Nephron progenitor cell (in vitro differentiated cells): ENCODE results near the gene MAGI2.

ENCODE experiments used
- DNase-seq: peaks from one replicate; pipeline ENCODE4 v3.0.0; 2021
- H3K27ac Mint-ChIP-seq: 2 replicates; pipeline ENCODE4 v1.8.0; 2021; ENCODE audit warnings: mild to moderate bottlenecking, moderate library complexity, mixed read lengths
- H3K27me3 Mint-ChIP-seq: 2 replicates; pipeline ENCODE4 v1.8.0; 2021; ENCODE audit warnings: mild to moderate bottlenecking, low read depth, mixed read lengths; ENCODE audit not compliant: poor library complexity
- H3K36me3 Mint-ChIP-seq: 2 replicates; pipeline ENCODE4 v1.8.0; 2021; ENCODE audit warnings: low read depth, mixed read lengths
- H3K4me1 Mint-ChIP-seq: 2 replicates; pipeline ENCODE4 v1.8.0; 2021; ENCODE audit warnings: mixed read lengths
- H3K4me3 Mint-ChIP-seq: 2 replicates; pipeline ENCODE4 v1.8.0; 2021; ENCODE audit warnings: mild to moderate bottlenecking, moderate library complexity, mixed read lengths
- H3K9me3 Mint-ChIP-seq: 2 replicates; pipeline ENCODE4 v1.8.0; 2021; ENCODE audit warnings: mild to moderate bottlenecking, moderate library complexity, mixed read lengths
- TF ChIP-seq, protein P1 (sequence below): fragments of 200-600 bp; sonication (generic); IDR thresholded peaks from 2 replicates; pipeline ENCODE4 v1.5.0; 2021; ENCODE audit warnings: antibody characterized with exemption

The MAGI2 gene

DNA sequence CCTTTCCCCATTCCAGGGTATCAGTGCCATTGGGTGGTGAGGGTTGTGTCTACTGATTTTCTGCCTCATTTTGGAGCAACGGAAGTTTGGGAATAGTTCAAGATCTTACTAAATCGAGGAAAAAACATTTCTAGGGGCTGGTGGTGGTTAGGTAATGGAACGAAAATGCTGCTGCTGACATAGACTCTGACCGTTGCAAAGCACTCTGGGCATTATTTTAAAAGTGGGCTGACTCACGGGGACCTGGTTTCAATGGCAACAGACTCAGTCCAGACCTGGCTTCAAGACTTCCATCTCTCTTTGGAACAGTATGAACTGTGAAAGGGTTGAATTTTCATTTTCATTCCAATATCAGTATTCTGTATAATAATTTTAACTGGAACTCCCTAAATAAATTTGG, 1370.9 kb downstream of the MAGI2 start:
- H3K27ac Mint-ChIP-seq: peak overlapping the region; percentile 41
- no peak overlapping the region for H3K4me3 Mint-ChIP-seq
- no peak for DNase-seq
- H3K36me3 Mint-ChIP-seq: no peaks in the 10 kb centered on the region
- TF ChIP-seq, protein P1, sequence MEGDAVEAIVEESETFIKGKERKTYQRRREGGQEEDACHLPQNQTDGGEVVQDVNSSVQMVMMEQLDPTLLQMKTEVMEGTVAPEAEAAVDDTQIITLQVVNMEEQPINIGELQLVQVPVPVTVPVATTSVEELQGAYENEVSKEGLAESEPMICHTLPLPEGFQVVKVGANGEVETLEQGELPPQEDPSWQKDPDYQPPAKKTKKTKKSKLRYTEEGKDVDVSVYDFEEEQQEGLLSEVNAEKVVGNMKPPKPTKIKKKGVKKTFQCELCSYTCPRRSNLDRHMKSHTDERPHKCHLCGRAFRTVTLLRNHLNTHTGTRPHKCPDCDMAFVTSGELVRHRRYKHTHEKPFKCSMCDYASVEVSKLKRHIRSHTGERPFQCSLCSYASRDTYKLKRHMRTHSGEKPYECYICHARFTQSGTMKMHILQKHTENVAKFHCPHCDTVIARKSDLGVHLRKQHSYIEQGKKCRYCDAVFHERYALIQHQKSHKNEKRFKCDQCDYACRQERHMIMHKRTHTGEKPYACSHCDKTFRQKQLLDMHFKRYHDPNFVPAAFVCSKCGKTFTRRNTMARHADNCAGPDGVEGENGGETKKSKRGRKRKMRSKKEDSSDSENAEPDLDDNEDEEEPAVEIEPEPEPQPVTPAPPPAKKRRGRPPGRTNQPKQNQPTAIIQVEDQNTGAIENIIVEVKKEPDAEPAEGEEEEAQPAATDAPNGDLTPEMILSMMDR: no peak
- no peaks in the 10 kb centered on the region for H3K4me1 Mint-ChIP-seq
- peaks cover 4% of the 10 kb centered on the region for H3K27me3 Mint-ChIP-seq
- H3K9me3 Mint-ChIP-seq: no peaks in the 10 kb centered on the region

DNA sequence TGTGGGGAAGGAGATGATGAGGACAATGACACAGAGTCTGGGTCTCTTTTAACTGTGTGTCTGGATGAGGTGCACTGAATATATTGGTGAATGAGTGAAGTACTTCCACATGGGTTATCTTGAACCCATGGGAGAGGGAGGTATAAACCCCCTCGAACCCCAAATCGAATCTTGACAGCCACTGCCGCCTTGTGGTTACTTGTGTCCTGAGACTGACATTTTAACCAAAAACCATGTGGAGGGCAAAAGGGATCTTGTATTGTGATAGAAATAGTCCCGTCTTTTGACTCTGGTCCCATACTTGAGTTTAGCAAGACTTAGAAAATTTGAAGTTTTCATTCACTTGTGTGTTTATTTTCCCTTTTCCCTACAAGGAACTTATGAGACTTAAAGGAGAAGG, 1371.6 kb downstream of the MAGI2 start:
- TF ChIP-seq, protein P1: no peak
- no peaks in the 10 kb centered on the region for H3K9me3 Mint-ChIP-seq
- peaks cover 4% of the 10 kb centered on the region for H3K27me3 Mint-ChIP-seq
- H3K4me3 Mint-ChIP-seq: no peak overlapping the region
- no peaks in the 10 kb centered on the region for H3K4me1 Mint-ChIP-seq
- no peak overlapping the region for H3K27ac Mint-ChIP-seq
- H3K36me3 Mint-ChIP-seq: no peaks in the 10 kb centered on the region
- DNase-seq: no peak

DNA sequence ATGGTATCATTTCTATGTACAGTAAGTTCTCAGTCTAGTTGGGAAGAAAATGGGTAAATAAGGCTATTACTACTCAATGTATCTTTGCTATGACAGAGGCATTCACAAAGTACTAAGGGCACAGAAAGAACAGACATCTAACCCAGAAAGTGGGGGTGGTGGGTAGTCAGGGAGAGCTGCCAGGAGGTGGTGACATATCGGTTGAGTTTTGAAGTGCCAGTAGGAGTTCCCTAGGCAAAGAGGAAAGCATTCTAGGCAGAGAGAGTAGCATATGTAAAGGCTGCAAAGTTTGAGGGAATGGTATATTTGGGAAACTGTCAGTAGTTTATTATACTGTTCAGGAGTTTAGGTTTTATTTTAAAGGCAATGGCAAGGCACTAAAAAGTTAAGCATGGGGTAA, 1372.1 kb downstream of the MAGI2 start:
- DNase-seq: no peak
- peaks cover 4% of the 10 kb centered on the region for H3K27me3 Mint-ChIP-seq
- TF ChIP-seq, protein P1: no peak
- no peak overlapping the region for H3K4me3 Mint-ChIP-seq
- H3K9me3 Mint-ChIP-seq: no peaks in the 10 kb centered on the region
- H3K27ac Mint-ChIP-seq: no peak overlapping the region
- H3K36me3 Mint-ChIP-seq: no peaks in the 10 kb centered on the region
- H3K4me1 Mint-ChIP-seq: no peaks in the 10 kb centered on the region

DNA sequence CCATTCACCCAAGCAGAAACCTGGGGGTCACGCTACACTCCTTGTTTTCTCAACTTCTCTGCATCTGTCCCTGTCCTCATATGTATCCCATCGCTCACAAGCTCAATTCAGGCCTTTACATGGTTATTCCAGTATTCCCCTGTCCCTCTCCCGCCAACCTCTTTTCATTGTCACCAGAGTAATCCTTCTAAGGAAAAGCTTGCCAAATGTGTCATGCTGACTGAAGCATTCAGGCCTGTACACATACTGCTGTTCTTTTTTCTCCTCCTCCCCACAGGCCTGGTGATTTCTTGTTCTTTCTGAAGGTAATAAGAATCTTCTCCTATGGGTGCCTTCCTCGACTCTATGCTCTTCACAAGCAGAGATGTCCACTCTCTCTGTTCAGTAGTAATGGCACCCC, 1372.7 kb downstream of the MAGI2 start:
- no peak overlapping the region for H3K4me3 Mint-ChIP-seq
- no peak overlapping the region for H3K27ac Mint-ChIP-seq
- H3K36me3 Mint-ChIP-seq: no peaks in the 10 kb centered on the region
- peaks cover 4% of the 10 kb centered on the region for H3K27me3 Mint-ChIP-seq
- no peak for DNase-seq
- TF ChIP-seq, protein P1: no peak
- no peaks in the 10 kb centered on the region for H3K4me1 Mint-ChIP-seq
- no peaks in the 10 kb centered on the region for H3K9me3 Mint-ChIP-seq

DNA sequence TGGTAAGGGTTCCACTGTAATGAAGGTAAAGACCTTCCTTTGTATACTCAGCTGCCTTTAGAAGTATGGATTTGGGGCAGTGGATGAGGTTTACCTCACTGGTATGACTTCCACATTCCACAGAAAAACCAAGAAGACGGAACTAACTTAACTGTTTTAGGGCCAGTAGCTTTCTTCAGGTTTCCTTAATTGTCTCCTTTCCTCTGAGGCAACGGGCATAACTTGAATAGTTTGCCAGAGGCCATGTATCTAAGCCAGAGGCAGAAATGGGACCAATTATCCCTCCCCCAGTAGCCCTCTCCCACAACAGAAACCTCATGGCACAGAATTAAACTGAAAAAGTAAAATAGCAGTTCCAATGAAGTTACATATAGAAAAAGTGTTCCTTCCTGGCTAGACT, 1373.2 kb downstream of the MAGI2 start:
- TF ChIP-seq, protein P1: no peak
- Mint-ChIP-seq H3K4me3 (no peak overlapping the region), H3K9me3 (no peaks in the 10 kb centered on the region), H3K27ac (no peak overlapping the region), H3K36me3 (no peaks in the 10 kb centered on the region), H3K4me1 (no peaks in the 10 kb centered on the region), H3K27me3 (peaks cover 4% of the 10 kb centered on the region)
- DNase-seq: no peak

DNA sequence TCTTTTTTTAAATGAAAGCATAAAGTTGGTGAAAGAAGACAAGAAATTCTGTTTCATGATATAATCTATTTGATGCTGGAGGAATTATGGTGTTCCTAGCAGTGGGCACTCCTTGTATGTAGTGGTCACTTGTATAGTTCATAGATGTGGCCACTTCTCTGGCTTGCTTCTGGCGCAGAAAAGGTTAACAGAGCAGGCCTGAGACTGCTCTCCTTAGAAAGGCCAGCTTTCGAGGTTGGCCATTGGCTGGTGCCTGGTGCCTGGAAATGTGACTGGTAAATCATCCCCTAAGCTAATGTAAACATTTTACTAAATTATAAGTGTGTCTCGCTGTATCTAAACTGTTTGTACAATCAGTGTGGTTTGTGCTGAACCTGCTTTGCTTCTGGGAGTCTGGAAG, 1378.8 kb downstream of the MAGI2 start:
- H3K27me3 Mint-ChIP-seq: peaks cover 3% of the 10 kb centered on the region
- no peaks in the 10 kb centered on the region for H3K9me3 Mint-ChIP-seq
- no peaks in the 10 kb centered on the region for H3K36me3 Mint-ChIP-seq
- peak overlapping the region; percentile 17 for H3K27ac Mint-ChIP-seq
- TF ChIP-seq, protein P1: no peak
- H3K4me1 Mint-ChIP-seq: peaks cover 21% of the 10 kb centered on the region
- H3K4me3 Mint-ChIP-seq: no peak overlapping the region
- DNase-seq: no peak
